SU-DHL-6 (cell line): ENCODE results near the gene PEX26.
"Not testable (repeated sequence)": the region's sequence is repeated elsewhere in the genome, so short reads cannot be mapped to it uniquely, and the experiment has no call there.

Source experiments
- EZH2phosphoT487 ChIP-seq: fragments of 200-600 bp; sonication (generic), shearing (Covaris generic); conservative IDR thresholded peaks from 2 replicates; pipeline ENCODE4 v1.6.1; 2018; ENCODE audit warnings: mild to moderate bottlenecking, antibody characterized with exemption, low read length, moderate library complexity, mixed read lengths
- TF ChIP-seq, protein P1 (sequence below): fragments of 200-600 bp; sonication (generic); IDR thresholded peaks from one replicate; pipeline ENCODE4 v1.5.1; 2017; ENCODE audit warnings: antibody characterized with exemption, mild to moderate bottlenecking, low read length, moderate library complexity; ENCODE audit not compliant: insufficient read depth, poor library complexity, severe bottlenecking

DNA sequence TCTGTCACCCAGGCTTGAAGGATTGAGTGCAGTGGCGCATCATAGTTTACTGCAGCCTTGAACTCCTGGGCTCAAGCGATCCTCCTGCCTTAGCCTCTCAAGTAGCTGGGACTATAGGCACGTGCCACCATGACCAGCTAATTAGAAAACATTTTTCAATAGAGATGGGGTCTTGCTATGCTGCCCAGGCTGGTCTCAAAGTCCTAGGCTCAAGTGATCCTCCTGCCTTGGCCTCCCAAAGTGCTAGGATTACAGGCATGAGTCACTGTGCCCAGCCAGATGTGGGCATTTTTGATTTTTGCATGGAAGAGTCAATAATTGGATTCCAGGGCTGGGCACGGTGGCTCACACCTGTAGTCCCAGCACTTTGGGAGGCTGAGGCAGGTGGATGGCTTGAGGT, 3.9 kb upstream of the PEX26 start:
- TF ChIP-seq, protein P1, sequence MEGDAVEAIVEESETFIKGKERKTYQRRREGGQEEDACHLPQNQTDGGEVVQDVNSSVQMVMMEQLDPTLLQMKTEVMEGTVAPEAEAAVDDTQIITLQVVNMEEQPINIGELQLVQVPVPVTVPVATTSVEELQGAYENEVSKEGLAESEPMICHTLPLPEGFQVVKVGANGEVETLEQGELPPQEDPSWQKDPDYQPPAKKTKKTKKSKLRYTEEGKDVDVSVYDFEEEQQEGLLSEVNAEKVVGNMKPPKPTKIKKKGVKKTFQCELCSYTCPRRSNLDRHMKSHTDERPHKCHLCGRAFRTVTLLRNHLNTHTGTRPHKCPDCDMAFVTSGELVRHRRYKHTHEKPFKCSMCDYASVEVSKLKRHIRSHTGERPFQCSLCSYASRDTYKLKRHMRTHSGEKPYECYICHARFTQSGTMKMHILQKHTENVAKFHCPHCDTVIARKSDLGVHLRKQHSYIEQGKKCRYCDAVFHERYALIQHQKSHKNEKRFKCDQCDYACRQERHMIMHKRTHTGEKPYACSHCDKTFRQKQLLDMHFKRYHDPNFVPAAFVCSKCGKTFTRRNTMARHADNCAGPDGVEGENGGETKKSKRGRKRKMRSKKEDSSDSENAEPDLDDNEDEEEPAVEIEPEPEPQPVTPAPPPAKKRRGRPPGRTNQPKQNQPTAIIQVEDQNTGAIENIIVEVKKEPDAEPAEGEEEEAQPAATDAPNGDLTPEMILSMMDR: not testable (repeated sequence)
- TF ChIP-seq EZH2phosphoT487: not testable (repeated sequence)
